HEK293 (cell line): ENCODE data around the gene PPP2R3A.

Experiments
- CTCF ChIA-PET: fragments of 350-600 bp; formaldehyde crosslinking; extraction: SDS; loops from one replicate; lab custom pipeline; 2021; ENCODE audit warnings: antibody characterized with exemption; lab: Yijun Ruan, JAX
- POLR2A ChIA-PET: fragments of 300-600 bp; formaldehyde crosslinking; extraction: SDS; loops from one replicate; lab custom pipeline; 2020; ENCODE audit warnings: antibody characterized with exemption, inconsistent platforms; lab: Yijun Ruan, JAX
- H3K27ac ChIP-seq: fragments of 200-500 bp; sonication (Bioruptor generic); 2 replicates; pipeline ENCODE4 v1.5.1; 2014; ENCODE audit warnings: low read depth, low read length, control low read depth, inconsistent platforms; ENCODE audit errors: extremely low read depth
- H3K36me3 ChIP-seq, 2 experiments: fragments of 200-500 bp in 1 of 2; sonication (Bioruptor generic) in 1 of 2; 1 replicate in 1 of 2; 2 replicates in 1 of 2; pipeline ENCODE4 v1.5.1; 2014 to 2017; ENCODE audit warnings: inconsistent platforms in 2 of 2, low read length in 2 of 2; ENCODE audit not compliant: control insufficient read depth in 2 of 2, insufficient read depth in 1 of 2
- H3K4me1 ChIP-seq: fragments of 200-500 bp; sonication (Bioruptor generic); 2 replicates; pipeline ENCODE4 v1.5.1; 2014; ENCODE audit warnings: mild to moderate bottlenecking, low read length, inconsistent platforms; ENCODE audit not compliant: control insufficient read depth, insufficient read depth
- H3K4me3 ChIP-seq: 2 replicates; pipeline ENCODE4 v1.5.1; 2011; ENCODE audit warnings: low read depth, mild to moderate bottlenecking, control low read depth, low read length, moderate library complexity
- H3K9me3 ChIP-seq: fragments of 200-500 bp; sonication (Bioruptor generic); 2 replicates; pipeline ENCODE4 v1.5.1; 2014; ENCODE audit warnings: low read depth, low read length, inconsistent platforms; ENCODE audit not compliant: control insufficient read depth, insufficient read depth
- BCL11A ChIP-seq: fragments of 450-650 bp; formaldehyde crosslinking; IDR thresholded peaks from 2 replicates; pipeline ENCODE4 v1.5.1; 2016; ENCODE audit warnings: low read depth, missing biosample characterization, missing genetic modification characterization
- KLF10 ChIP-seq: fragments of 450-650 bp; IDR thresholded peaks from 2 replicates; pipeline ENCODE4 v1.5.1; 2018; ENCODE audit warnings: missing biosample characterization, mild to moderate bottlenecking, missing genetic modification characterization
- RBAK ChIP-seq: fragments of 450-650 bp; formaldehyde crosslinking; IDR thresholded peaks from 2 replicates; pipeline ENCODE4 v1.5.1; 2016; ENCODE audit warnings: missing biosample characterization, missing genetic modification characterization
- TSHZ1 ChIP-seq: fragments of 450-650 bp; formaldehyde crosslinking; IDR thresholded peaks from 2 replicates; pipeline ENCODE4 v1.5.1; 2016; ENCODE audit warnings: missing biosample characterization, missing genetic modification characterization, borderline replicate concordance
- WT1 ChIP-seq: fragments of 450-650 bp; formaldehyde crosslinking; IDR thresholded peaks from 2 replicates; pipeline ENCODE4 v1.5.1; 2016; ENCODE audit warnings: missing biosample characterization, missing genetic modification characterization
- ZBTB11 ChIP-seq: fragments of 450-650 bp; formaldehyde crosslinking; conservative IDR thresholded peaks from 2 replicates; pipeline ENCODE4 v1.5.1; 2016; ENCODE audit warnings: low read depth, missing biosample characterization, missing genetic modification characterization
- ZBTB7A ChIP-seq: fragments of 450-650 bp; formaldehyde crosslinking; IDR thresholded peaks from 2 replicates; pipeline ENCODE4 v1.5.1; 2016; ENCODE audit warnings: low read depth, missing biosample characterization, missing genetic modification characterization
- ZNF121 ChIP-seq: fragments of 450-650 bp; formaldehyde crosslinking; IDR thresholded peaks from 2 replicates; pipeline ENCODE4 v1.5.1; 2016; ENCODE audit warnings: missing biosample characterization, missing genetic modification characterization
- ZNF133 ChIP-seq: fragments of 450-650 bp; formaldehyde crosslinking; IDR thresholded peaks from 2 replicates; pipeline ENCODE4 v1.5.1; 2016; ENCODE audit warnings: missing biosample characterization, missing genetic modification characterization
- ZNF16 ChIP-seq: fragments of 450-650 bp; formaldehyde crosslinking; IDR thresholded peaks from 2 replicates; pipeline ENCODE4 v1.5.1; 2016; ENCODE audit warnings: low read depth, missing biosample characterization, missing genetic modification characterization
- ZNF174 ChIP-seq: fragments of 450-650 bp; formaldehyde crosslinking; IDR thresholded peaks from 2 replicates; pipeline ENCODE4 v1.5.0; 2017; ENCODE audit warnings: missing biosample characterization, mild to moderate bottlenecking, missing genetic modification characterization
- ZNF202 ChIP-seq: fragments of 450-650 bp; formaldehyde crosslinking; IDR thresholded peaks from 2 replicates; pipeline ENCODE4 v1.5.1; 2016; ENCODE audit warnings: missing biosample characterization, missing genetic modification characterization, borderline replicate concordance
- ZNF211 ChIP-seq: fragments of 450-650 bp; formaldehyde crosslinking; IDR thresholded peaks from 2 replicates; pipeline ENCODE4 v1.5.1; 2016; ENCODE audit warnings: low read depth, missing biosample characterization, missing genetic modification characterization
- ZNF221 ChIP-seq: fragments of 450-650 bp; formaldehyde crosslinking; IDR thresholded peaks from 2 replicates; pipeline ENCODE4 v1.5.1; 2017; ENCODE audit warnings: missing biosample characterization, missing genetic modification characterization, borderline replicate concordance
- ZNF24 ChIP-seq: fragments of 450-650 bp; formaldehyde crosslinking; IDR thresholded peaks from 2 replicates; pipeline ENCODE4 v1.5.1; 2016; ENCODE audit warnings: missing biosample characterization, missing genetic modification characterization
- ZNF37A ChIP-seq: fragments of 450-650 bp; IDR thresholded peaks from 2 replicates; pipeline ENCODE4 v1.5.1; 2018; ENCODE audit warnings: missing biosample characterization, missing genetic modification characterization
- ZNF48 ChIP-seq: fragments of 450-650 bp; formaldehyde crosslinking; IDR thresholded peaks from 2 replicates; pipeline ENCODE4 v1.5.1; 2016; ENCODE audit warnings: missing biosample characterization, missing genetic modification characterization
- ZNF549 ChIP-seq: fragments of 450-650 bp; IDR thresholded peaks from 2 replicates; pipeline ENCODE4 v1.5.1; 2018; ENCODE audit warnings: missing biosample characterization, missing genetic modification characterization, mild to moderate bottlenecking, inconsistent platforms, moderate library complexity
- ZNF600 ChIP-seq: fragments of 450-650 bp; formaldehyde crosslinking; IDR thresholded peaks from 2 replicates; pipeline ENCODE4 v1.5.1; 2016; ENCODE audit warnings: missing biosample characterization, missing genetic modification characterization
- ZNF629 ChIP-seq: fragments of 450-650 bp; formaldehyde crosslinking; IDR thresholded peaks from 2 replicates; pipeline ENCODE4 v1.5.1; 2017; ENCODE audit warnings: missing biosample characterization, missing genetic modification characterization
- ZNF658 ChIP-seq: fragments of 450-650 bp; formaldehyde crosslinking; IDR thresholded peaks from 2 replicates; pipeline ENCODE4; 2016; ENCODE audit warnings: missing biosample characterization, missing genetic modification characterization
- ZNF830 ChIP-seq: fragments of 450-650 bp; IDR thresholded peaks from 2 replicates; pipeline ENCODE4 v1.5.0; 2018; ENCODE audit warnings: missing biosample characterization, missing genetic modification characterization, low read depth, mild to moderate bottlenecking, moderate library complexity

The PPP2R3A gene

GRCh38 chr3:136146981-136147729 lies 181.6 kb downstream of the PPP2R3A start (continued):
- no peak for TF ChIP-seq ZNF202
- no peak for TF ChIP-seq ZNF221 (tag by site-specific recombination)
- no peak for TF ChIP-seq ZBTB7A (tag by site-specific recombination)
- TF ChIP-seq ZNF629 (tag by site-specific recombination): no peak
- peak; percentile 75 for TF ChIP-seq ZNF121
- TF ChIP-seq KLF10 (tag by site-specific recombination): no peak
- TF ChIP-seq TSHZ1 (tag by site-specific recombination): no peak
- no peak for TF ChIP-seq ZNF174 (tag by site-specific recombination)
- TF ChIP-seq ZNF24 (tag by site-specific recombination): no peak
- TF ChIP-seq ZNF37A: no peak
- TF ChIP-seq RBAK (tag by site-specific recombination): no peak
- peak; percentile 37; the same call in 1 of the 2 replicates for TF ChIP-seq WT1 (tag by site-specific recombination)
- TF ChIP-seq ZNF211 (tag by site-specific recombination): no peak
- no peak for TF ChIP-seq ZNF48 (tag by site-specific recombination)

DNA sequence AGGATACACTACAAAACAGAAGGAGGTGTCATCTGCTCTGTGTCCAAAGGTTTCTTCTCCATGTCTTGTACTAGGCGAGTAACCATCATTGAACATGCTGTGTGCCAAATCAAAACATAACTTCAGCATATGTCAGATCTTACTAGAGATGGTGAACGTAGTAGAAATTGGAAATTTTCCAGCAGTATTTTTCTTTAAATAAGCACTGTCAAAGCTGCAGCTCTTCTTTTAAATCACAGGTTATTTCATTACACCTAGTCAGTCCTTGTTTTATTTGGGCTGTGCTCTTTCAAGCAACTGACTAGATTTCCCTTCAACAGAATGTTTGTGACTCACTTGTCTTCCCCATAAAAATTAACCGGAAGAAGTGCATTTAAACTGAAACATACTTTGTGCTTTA lies 184.1 kb downstream of the PPP2R3A start:
- ChIA-PET CTCF (no interaction called here), POLR2A (no interaction called here)
- Histone ChIP-seq H3K4me3 (no peak overlapping the region), H3K4me1 (peaks cover 16% of the 10 kb centered on the region), H3K36me3 (peaks cover 0 to 25% of the 10 kb centered on the region in 2 experiments; a peak in 1 of 3 replicates), H3K9me3 (no peaks in the 10 kb centered on the region), H3K27ac (no peak overlapping the region)
- TF ChIP-seq ZNF830 (no peak), BCL11A (tag by site-specific recombination) (no peak), ZNF16 (no peak)

GRCh38 chr3:136151219-136151618 lies 185.7 kb downstream of the PPP2R3A start:
- Histone ChIP-seq H3K9me3 (no peaks in the 10 kb centered on the region), H3K27ac (no peak overlapping the region), H3K36me3 (peaks cover 0 to 18% of the 10 kb centered on the region in 2 experiments; a peak in 1 of 3 replicates), H3K4me3 (no peak overlapping the region), H3K4me1 (peaks cover 16% of the 10 kb centered on the region)
- TF ChIP-seq ZNF658 (no peak), ZNF549 (tag by site-specific recombination) (no peak), ZBTB11 (no peak), ZNF600 (tag by site-specific recombination) (peak; percentile 45; the same call in 1 of the 2 replicates), ZNF133 (tag by site-specific recombination) (no peak)
- TF ChIP-seq, all 188 proteins: peak for 1
- ChIA-PET CTCF (no interaction called here), POLR2A (no interaction called here)
